Measurements from ENCODE around the gene LRRIQ3.

GRCh38 chr1:74195339-74195738, 2.6 kb downstream of the LRRIQ3 start:
- TF ChIP-seq, protein P1, sequence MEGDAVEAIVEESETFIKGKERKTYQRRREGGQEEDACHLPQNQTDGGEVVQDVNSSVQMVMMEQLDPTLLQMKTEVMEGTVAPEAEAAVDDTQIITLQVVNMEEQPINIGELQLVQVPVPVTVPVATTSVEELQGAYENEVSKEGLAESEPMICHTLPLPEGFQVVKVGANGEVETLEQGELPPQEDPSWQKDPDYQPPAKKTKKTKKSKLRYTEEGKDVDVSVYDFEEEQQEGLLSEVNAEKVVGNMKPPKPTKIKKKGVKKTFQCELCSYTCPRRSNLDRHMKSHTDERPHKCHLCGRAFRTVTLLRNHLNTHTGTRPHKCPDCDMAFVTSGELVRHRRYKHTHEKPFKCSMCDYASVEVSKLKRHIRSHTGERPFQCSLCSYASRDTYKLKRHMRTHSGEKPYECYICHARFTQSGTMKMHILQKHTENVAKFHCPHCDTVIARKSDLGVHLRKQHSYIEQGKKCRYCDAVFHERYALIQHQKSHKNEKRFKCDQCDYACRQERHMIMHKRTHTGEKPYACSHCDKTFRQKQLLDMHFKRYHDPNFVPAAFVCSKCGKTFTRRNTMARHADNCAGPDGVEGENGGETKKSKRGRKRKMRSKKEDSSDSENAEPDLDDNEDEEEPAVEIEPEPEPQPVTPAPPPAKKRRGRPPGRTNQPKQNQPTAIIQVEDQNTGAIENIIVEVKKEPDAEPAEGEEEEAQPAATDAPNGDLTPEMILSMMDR (IDR thresholded peaks at IDR 0.05; ENCODE audit: low read depth, low read length, missing input control): no peak
- no peak for TF ChIP-seq MAX (IDR thresholded peaks at IDR 0.05)
